HEK293 (cell line): ENCODE measurements around the gene NGB.

Source experiments
- CTCF ChIA-PET: fragments of 350-600 bp; formaldehyde crosslinking; extraction: SDS; loops from one replicate; lab custom pipeline; 2021; ENCODE audit warnings: antibody characterized with exemption; lab: Yijun Ruan, JAX
- POLR2A ChIA-PET: fragments of 300-600 bp; formaldehyde crosslinking; extraction: SDS; loops from one replicate; lab custom pipeline; 2020; ENCODE audit warnings: antibody characterized with exemption, inconsistent platforms; lab: Yijun Ruan, JAX
- H3K27ac ChIP-seq: fragments of 200-500 bp; sonication (Bioruptor generic); 2 replicates; pipeline ENCODE4 v1.5.1; 2014; ENCODE audit warnings: low read depth, low read length, control low read depth, inconsistent platforms; ENCODE audit errors: extremely low read depth
- H3K36me3 ChIP-seq, 2 experiments: fragments of 200-500 bp in 1 of 2; sonication (Bioruptor generic) in 1 of 2; 1 replicate in 1 of 2; 2 replicates in 1 of 2; pipeline ENCODE4 v1.5.1; 2014 to 2017; ENCODE audit warnings: inconsistent platforms in 2 of 2, low read length in 2 of 2; ENCODE audit not compliant: control insufficient read depth in 2 of 2, insufficient read depth in 1 of 2
- H3K4me1 ChIP-seq: fragments of 200-500 bp; sonication (Bioruptor generic); 2 replicates; pipeline ENCODE4 v1.5.1; 2014; ENCODE audit warnings: mild to moderate bottlenecking, low read length, inconsistent platforms; ENCODE audit not compliant: control insufficient read depth, insufficient read depth
- H3K4me3 ChIP-seq: 2 replicates; pipeline ENCODE4 v1.5.1; 2011; ENCODE audit warnings: low read depth, mild to moderate bottlenecking, control low read depth, low read length, moderate library complexity
- H3K9me3 ChIP-seq: fragments of 200-500 bp; sonication (Bioruptor generic); 2 replicates; pipeline ENCODE4 v1.5.1; 2014; ENCODE audit warnings: low read depth, low read length, inconsistent platforms; ENCODE audit not compliant: control insufficient read depth, insufficient read depth
- GLIS2 ChIP-seq: fragments of 450-650 bp; formaldehyde crosslinking; IDR thresholded peaks from 2 replicates; pipeline ENCODE4 v1.5.1; 2016; ENCODE audit warnings: missing biosample characterization, missing genetic modification characterization
- HOXA7 ChIP-seq: sonication (generic); formaldehyde crosslinking; IDR thresholded peaks from 2 replicates; pipeline ENCODE4 v1.8.1; 2022; ENCODE audit warnings: missing genetic modification reagents, borderline replicate concordance
- KLF1 ChIP-seq: fragments of 450-650 bp; formaldehyde crosslinking; IDR thresholded peaks from 2 replicates; pipeline ENCODE4 v1.5.1; 2016; ENCODE audit warnings: missing biosample characterization, missing genetic modification characterization
- KLF17 ChIP-seq: fragments of 450-650 bp; formaldehyde crosslinking; IDR thresholded peaks from 2 replicates; pipeline ENCODE4 v1.5.1; 2016; ENCODE audit warnings: missing biosample characterization, missing genetic modification characterization
- WT1 ChIP-seq: fragments of 450-650 bp; formaldehyde crosslinking; IDR thresholded peaks from 2 replicates; pipeline ENCODE4 v1.5.1; 2016; ENCODE audit warnings: missing biosample characterization, missing genetic modification characterization
- YY1 ChIP-seq: fragments of 450-650 bp; formaldehyde crosslinking; IDR thresholded peaks from 2 replicates; pipeline ENCODE4 v1.5.1; 2018; ENCODE audit warnings: missing biosample characterization, missing genetic modification characterization
- ZNF112 ChIP-seq: fragments of 450-650 bp; formaldehyde crosslinking; IDR thresholded peaks from 2 replicates; pipeline ENCODE4 v1.5.0; 2017; ENCODE audit warnings: missing biosample characterization, missing genetic modification characterization
- ZNF121 ChIP-seq: fragments of 450-650 bp; formaldehyde crosslinking; IDR thresholded peaks from 2 replicates; pipeline ENCODE4 v1.5.1; 2016; ENCODE audit warnings: missing biosample characterization, missing genetic modification characterization
- ZNF174 ChIP-seq: fragments of 450-650 bp; formaldehyde crosslinking; IDR thresholded peaks from 2 replicates; pipeline ENCODE4 v1.5.0; 2017; ENCODE audit warnings: missing biosample characterization, mild to moderate bottlenecking, missing genetic modification characterization
- ZNF280C ChIP-seq: fragments of 450-650 bp; formaldehyde crosslinking; IDR thresholded peaks from 2 replicates; pipeline ENCODE4 v1.5.1; 2016; ENCODE audit warnings: missing biosample characterization, missing genetic modification characterization
- ZNF513 ChIP-seq: fragments of 450-650 bp; IDR thresholded peaks from 2 replicates; pipeline ENCODE4 v1.5.1; 2018; ENCODE audit warnings: missing biosample characterization, missing genetic modification characterization
- ZNF544 ChIP-seq: fragments of 450-650 bp; formaldehyde crosslinking; IDR thresholded peaks from 2 replicates; pipeline ENCODE4 v1.5.0; 2017; ENCODE audit warnings: missing biosample characterization, missing genetic modification characterization
- ZNF558 ChIP-seq: fragments of 450-650 bp; formaldehyde crosslinking; IDR thresholded peaks from 2 replicates; pipeline ENCODE4 v1.5.1; 2016; ENCODE audit warnings: missing biosample characterization, missing genetic modification characterization
- ZNF585B ChIP-seq: fragments of 450-650 bp; formaldehyde crosslinking; IDR thresholded peaks from 2 replicates; pipeline ENCODE4 v1.5.1; 2016; ENCODE audit warnings: missing biosample characterization, missing genetic modification characterization
- ZNF596 ChIP-seq: fragments of 450-650 bp; IDR thresholded peaks from 2 replicates; pipeline ENCODE4 v1.5.0; 2018; ENCODE audit warnings: missing biosample characterization, mild to moderate bottlenecking, missing genetic modification characterization, moderate library complexity
- ZNF692 ChIP-seq: fragments of 450-650 bp; formaldehyde crosslinking; IDR thresholded peaks from 2 replicates; pipeline ENCODE4 v1.5.1; 2016; ENCODE audit warnings: missing biosample characterization, missing genetic modification characterization
- ZNF843 ChIP-seq: fragments of 450-650 bp; formaldehyde crosslinking; IDR thresholded peaks from 2 replicates; pipeline ENCODE4 v1.5.1; 2016; ENCODE audit warnings: missing biosample characterization, missing genetic modification characterization
- ZSCAN16 ChIP-seq: fragments of 450-650 bp; formaldehyde crosslinking; IDR thresholded peaks from 2 replicates; pipeline ENCODE4 v1.5.1; 2016; ENCODE audit warnings: missing biosample characterization, missing genetic modification characterization
- ZSCAN18 ChIP-seq: fragments of 450-650 bp; formaldehyde crosslinking; IDR thresholded peaks from 2 replicates; pipeline ENCODE4 v1.5.1; 2016; ENCODE audit warnings: missing biosample characterization, missing genetic modification characterization
- TF ChIP-seq, protein P1 (sequence below): fragments of 450-650 bp; formaldehyde crosslinking; IDR thresholded peaks from 2 replicates; pipeline ENCODE4 v1.5.1; 2016; ENCODE audit warnings: missing biosample characterization, missing genetic modification characterization
- TF ChIP-seq, protein P2 (sequence below): fragments of 450-650 bp; formaldehyde crosslinking; IDR thresholded peaks from 2 replicates; pipeline ENCODE4 v1.5.1; 2016; ENCODE audit warnings: missing biosample characterization, missing genetic modification characterization
- TF ChIP-seq, protein P3 (sequence below): fragments of 450-650 bp; formaldehyde crosslinking; IDR thresholded peaks from 2 replicates; pipeline ENCODE4 v1.5.1; 2017; ENCODE audit warnings: missing biosample characterization, missing genetic modification characterization

Gene NGB

DNA sequence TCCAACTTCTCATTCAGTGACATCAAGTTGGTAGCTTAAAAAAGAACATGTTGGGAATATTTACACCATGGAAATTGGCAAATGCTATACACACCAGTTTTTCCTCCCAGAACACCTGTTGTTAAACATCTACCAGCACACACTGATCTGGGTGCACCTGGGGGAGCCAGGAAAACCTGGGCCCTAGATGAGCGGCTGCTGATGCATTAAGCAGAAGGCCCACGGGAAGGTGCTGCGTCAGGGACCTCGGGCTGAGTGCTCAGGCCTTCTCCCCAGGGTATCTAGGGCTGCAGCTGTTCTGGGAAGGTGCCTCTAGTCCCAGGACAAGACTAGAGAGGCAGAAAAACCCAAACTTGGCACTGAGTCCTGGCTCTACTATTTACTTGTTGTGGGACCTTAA, 2.8 kb upstream of the NGB start:
- no peak overlapping the region for H3K4me3 ChIP-seq
- H3K9me3 ChIP-seq, result no peaks in the 10 kb centered on the region
- ChIA-PET POLR2A (no interaction called here), CTCF (interaction anchor here (0.9 to 1.3 kb wide), 2 partner anchors 42 to 87 kb away, joined by 3 to 4 read pairs; no protein-coding TSS in a partner anchor)
- no peaks in the 10 kb centered on the region for H3K4me1 ChIP-seq
- H3K36me3 ChIP-seq, result peaks cover 0 to 21% of the 10 kb centered on the region in 2 experiments; a peak in 1 of 3 replicates
- no peak overlapping the region for H3K27ac ChIP-seq
- TF ChIP-seq KLF1 (tag by site-specific recombination) (no peak), ZNF843 (tag by site-specific recombination) (no peak), ZNF121 (no peak), ZNF112 (tag by site-specific recombination) (peak; percentile 82)
- TF ChIP-seq, all 188 proteins: peak for 1

DNA sequence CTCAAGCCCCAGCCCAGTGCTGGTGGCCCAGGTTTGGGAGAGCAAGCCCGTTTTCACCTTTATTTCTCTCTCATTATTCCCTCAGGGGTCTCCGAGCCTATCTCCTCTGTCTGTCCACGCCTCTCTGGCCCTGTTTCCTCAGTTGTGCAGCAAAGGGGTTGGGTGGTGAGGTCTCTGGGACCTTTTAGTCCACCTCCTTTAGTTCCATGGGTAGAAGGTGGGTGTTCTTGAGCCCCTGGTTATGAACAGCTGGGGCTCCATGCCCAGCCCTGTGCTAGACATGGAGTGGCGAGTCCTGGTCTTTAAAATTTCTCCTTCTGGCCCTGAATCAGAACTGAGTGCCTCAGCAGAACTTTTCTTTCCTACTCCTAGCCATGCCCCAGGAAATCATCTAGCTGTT, 1.3 kb upstream of the NGB start:
- POLR2A ChIA-PET, result no interaction called here
- no peak for TF ChIP-seq ZSCAN18 (tag by site-specific recombination)
- TF ChIP-seq YY1 (tag by site-specific recombination), result no peak
- TF ChIP-seq, protein P1, sequence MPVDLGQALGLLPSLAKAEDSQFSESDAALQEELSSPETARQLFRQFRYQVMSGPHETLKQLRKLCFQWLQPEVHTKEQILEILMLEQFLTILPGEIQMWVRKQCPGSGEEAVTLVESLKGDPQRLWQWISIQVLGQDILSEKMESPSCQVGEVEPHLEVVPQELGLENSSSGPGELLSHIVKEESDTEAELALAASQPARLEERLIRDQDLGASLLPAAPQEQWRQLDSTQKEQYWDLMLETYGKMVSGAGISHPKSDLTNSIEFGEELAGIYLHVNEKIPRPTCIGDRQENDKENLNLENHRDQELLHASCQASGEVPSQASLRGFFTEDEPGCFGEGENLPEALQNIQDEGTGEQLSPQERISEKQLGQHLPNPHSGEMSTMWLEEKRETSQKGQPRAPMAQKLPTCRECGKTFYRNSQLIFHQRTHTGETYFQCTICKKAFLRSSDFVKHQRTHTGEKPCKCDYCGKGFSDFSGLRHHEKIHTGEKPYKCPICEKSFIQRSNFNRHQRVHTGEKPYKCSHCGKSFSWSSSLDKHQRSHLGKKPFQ (tag by site-specific recombination), result no peak
- TF ChIP-seq ZNF692 (tag by site-specific recombination), result no peak
- TF ChIP-seq ZNF558, result no peak
- no peak for TF ChIP-seq WT1 (tag by site-specific recombination)
- no peak for TF ChIP-seq GLIS2
- TF ChIP-seq ZNF174 (tag by site-specific recombination), result no peak
- no peak for TF ChIP-seq ZNF280C (tag by site-specific recombination)
- no peak for TF ChIP-seq ZNF513 (tag by site-specific recombination)
- no peak for TF ChIP-seq ZNF544 (tag by site-specific recombination)
- no peak for TF ChIP-seq ZSCAN16
- TF ChIP-seq, protein P2, sequence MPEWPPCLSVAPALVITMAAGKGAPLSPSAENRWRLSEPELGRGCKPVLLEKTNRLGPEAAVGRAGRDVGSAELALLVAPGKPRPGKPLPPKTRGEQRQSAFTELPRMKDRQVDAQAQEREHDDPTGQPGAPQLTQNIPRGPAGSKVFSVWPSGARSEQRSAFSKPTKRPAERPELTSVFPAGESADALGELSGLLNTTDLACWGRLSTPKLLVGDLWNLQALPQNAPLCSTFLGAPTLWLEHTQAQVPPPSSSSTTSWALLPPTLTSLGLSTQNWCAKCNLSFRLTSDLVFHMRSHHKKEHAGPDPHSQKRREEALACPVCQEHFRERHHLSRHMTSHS (tag by site-specific recombination), result no peak
- no peak for TF ChIP-seq KLF17 (tag by site-specific recombination)
- no peak for TF ChIP-seq ZNF585B (tag by site-specific recombination)
- no peak for TF ChIP-seq ZNF843 (tag by site-specific recombination)
- TF ChIP-seq, protein P3, sequence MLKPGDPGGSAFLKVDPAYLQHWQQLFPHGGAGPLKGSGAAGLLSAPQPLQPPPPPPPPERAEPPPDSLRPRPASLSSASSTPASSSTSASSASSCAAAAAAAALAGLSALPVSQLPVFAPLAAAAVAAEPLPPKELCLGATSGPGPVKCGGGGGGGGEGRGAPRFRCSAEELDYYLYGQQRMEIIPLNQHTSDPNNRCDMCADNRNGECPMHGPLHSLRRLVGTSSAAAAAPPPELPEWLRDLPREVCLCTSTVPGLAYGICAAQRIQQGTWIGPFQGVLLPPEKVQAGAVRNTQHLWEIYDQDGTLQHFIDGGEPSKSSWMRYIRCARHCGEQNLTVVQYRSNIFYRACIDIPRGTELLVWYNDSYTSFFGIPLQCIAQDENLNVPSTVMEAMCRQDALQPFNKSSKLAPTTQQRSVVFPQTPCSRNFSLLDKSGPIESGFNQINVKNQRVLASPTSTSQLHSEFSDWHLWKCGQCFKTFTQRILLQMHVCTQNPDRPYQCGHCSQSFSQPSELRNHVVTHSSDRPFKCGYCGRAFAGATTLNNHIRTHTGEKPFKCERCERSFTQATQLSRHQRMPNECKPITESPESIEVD, result no peak
- no peak for TF ChIP-seq HOXA7 (CRISPR knock-in tag)
- no peak for TF ChIP-seq ZNF596 (tag by site-specific recombination)
- TF ChIP-seq, all 188 proteins: peak for 0

More for the DNA sequence above, 1.3 kb upstream of the NGB start:
- no peak overlapping the region for H3K4me3 ChIP-seq
- H3K9me3 ChIP-seq, result no peaks in the 10 kb centered on the region
- peaks cover 0 to 9% of the 10 kb centered on the region in 2 experiments; a peak in 1 of 3 replicates for H3K36me3 ChIP-seq
- no peak overlapping the region for H3K27ac ChIP-seq
- H3K4me1 ChIP-seq, result no peaks in the 10 kb centered on the region
- CTCF ChIA-PET, result interaction anchor here (1.0 kb wide), 1 partner anchor 120 kb away, joined by 4 read pairs; no protein-coding TSS in a partner anchor
